Measurements from ENCODE around the gene NCF2.

GRCh38 chr1:183548116-183548515 is 42.1 kb downstream of the NCF2 start:
- TF ChIP-seq CTCF (IDR thresholded peaks at IDR 0.05; ENCODE audit: low read depth, low read length), result no peak
- TF ChIP-seq EZH2phosphoT487 (IDR thresholded peaks at IDR 0.05; ENCODE audit: low read depth), result no peak

All from OCI-LY3 (cell line).